GM18861 (cell line): ENCODE data around the gene FRMD5.

ENCODE experiments used
- ATAC-seq: cut with Tn5 transposase; IDR thresholded peaks from one replicate; pipeline ENCODE4 v1.9.1; 2021; ENCODE audit not compliant: unreplicated experiment

FRMD5 gene

DNA sequence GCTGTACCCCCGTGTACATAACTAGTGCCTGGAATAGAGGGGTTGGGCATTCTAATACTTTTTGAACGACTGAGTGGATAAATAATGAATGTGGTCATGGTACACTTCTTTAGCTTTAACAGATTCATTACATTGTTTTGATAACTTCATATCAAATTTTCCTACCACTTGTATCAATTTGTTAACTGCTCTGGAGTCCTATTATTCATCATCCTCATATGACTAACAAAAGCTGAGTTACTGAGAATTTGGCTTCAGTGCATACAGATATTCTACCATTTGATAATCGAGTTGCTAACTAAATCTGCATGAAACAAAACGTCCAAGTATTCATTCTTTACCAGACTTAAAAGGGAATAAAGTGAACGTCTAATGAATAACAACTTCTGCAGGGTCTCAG lies 31.7 kb downstream of the FRMD5 start:
- no peak for ATAC-seq

DNA sequence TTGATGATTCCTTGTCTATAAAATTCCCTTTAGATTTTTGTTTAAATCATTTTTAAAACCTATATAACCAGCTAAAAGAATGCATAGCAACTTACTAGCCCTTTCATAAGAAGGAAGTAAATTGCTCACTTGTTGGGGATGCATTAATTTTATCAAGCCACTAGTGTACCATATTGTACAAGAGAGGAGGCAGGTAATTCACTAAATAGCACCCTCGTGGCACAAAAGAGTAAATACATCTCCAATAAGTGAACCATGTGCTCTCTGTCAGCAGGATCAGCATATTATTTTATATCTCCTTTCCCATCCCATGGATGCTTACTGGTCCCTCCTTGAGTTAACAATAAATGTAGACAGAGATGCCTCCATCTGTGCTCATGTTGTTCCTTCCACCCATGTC lies 34.3 kb downstream of the FRMD5 start:
- ATAC-seq = no peak

DNA sequence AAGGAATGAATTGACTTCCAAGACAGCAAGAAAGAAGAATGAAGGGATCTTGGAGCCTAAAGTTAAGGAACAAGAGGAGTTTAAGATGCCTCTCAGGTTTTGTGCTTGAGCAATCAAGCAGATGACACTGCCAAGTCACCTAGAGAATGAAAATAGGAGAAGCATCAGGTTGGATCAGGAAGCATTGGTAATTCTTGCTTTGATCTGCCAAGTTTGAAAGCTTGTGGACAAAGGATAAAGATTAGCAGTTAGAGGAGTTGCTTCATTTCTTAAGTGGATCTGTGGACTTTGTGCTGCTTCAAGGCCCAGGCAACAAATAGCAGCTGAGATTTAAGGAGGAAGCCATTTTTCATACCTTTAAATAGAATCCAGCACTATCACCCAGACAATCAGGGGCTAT lies 35.6 kb downstream of the FRMD5 start:
- no peak for ATAC-seq

DNA sequence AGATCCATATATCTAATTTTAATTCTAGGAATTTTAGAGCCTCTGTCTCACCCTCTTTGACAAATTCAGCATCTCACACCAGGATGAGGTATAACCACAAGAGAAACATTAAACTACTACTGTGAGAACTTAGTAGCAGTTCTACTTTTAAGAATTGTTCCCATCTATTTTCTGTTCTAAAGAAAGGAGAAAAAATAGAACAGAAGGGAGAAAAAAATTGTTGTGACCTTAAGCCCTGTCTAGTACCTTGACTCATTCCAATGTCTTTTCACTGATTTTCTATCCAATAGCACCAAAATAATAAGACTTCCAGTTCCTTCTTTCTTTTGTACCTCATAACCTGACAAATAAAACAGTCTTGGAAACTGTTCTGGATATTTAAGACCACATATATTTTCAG lies 37.0 kb downstream of the FRMD5 start:
- no peak for ATAC-seq

GRCh38 chr15:44157679-44158078 lies 37.4 kb downstream of the FRMD5 start:
- ATAC-seq = no peak

DNA sequence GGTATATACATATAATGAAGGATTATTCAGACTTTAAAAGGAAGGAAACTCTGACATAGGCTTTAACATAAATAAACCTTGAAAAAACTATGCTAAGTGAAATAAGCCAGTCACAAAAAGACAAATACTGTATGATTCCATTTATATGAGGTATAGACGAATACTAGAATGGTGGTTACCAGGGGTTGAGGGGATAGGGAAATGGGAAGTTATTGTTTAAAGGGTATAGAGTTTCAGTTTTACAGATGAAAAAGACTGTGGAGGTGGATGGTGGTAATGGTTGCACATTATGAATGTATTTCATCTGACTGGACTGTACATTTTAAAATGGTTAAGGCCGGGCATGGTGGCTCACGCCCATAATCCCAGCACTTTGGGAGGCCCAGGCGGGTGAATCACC lies 41.7 kb downstream of the FRMD5 start:
- ATAC-seq = no peak

- ATAC-seq = no peak
Observed at GRCh38 chr15:44149224-44149623, 45.8 kb downstream of the FRMD5 start.

GRCh38 chr15:44148580-44148979 lies 46.5 kb downstream of the FRMD5 start:
- no peak for ATAC-seq

GRCh38 chr15:44147636-44148035 lies 47.4 kb downstream of the FRMD5 start:
- no peak for ATAC-seq

DNA sequence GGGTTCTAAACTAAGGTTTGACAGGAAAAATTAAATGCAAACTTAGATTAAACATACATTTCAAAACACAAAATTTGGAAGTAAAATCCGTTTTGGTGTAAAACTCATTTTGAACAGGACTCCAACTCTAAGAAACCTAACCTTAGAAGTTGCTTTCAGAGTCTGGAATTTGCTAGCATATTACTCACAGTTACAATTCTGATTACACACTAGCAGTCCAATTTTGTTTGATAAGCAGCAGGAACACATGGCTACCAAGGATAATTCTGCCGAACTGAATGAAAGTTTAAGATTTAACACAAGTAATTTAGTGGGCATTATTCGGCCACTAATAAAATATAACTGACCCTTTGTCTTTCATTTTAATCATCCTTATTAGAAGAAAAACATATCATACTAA lies 49.6 kb downstream of the FRMD5 start:
- ATAC-seq = no peak

DNA sequence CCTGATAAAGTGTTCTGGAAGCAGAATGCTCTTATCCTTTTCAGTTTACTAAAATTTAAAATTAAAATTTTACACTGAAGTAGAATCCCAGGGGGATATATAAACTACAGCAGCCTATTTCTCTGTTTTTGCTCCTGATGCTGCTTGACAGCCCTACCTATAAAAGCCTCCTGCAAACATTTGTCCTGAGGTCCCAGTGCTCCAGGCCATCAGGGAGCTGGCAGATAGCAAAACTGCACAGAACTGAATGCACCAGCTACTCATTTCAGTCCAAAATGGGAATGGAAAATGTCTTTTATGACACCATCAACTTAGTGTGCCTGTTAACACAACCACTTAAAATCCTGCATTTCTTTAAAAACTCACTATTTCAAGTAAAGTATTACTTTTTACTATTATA lies 50.1 kb downstream of the FRMD5 start:
- ATAC-seq = no peak

GRCh38 chr15:44144184-44144583 lies 50.9 kb downstream of the FRMD5 start:
- no peak for ATAC-seq

- no peak for ATAC-seq
Observed at GRCh38 chr15:44137750-44138149, 57.3 kb downstream of the FRMD5 start.

- ATAC-seq = no peak
Observed at GRCh38 chr15:44136991-44137477, 58.0 kb downstream of the FRMD5 start.

GRCh38 chr15:44132057-44132456 lies 63.0 kb downstream of the FRMD5 start:
- ATAC-seq = no peak

DNA sequence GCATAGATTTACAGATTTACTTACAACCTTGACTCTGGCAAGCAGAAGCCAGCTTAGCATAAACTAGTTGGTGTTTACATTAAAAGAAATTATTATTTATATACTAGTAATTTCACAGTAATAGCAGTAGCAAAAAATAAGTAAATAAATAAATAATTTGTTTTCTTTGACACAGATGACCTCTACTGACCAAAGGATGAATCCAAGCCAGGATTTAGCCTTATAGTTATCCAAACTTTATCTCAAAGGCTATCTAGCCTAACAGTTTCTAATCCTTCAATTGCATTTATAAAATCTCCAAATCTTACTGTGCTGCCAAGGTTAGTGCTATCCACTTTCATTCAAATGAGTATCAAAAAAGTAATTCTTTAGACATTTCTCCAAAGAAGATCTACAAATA lies 64.3 kb downstream of the FRMD5 start:
- no peak for ATAC-seq

DNA sequence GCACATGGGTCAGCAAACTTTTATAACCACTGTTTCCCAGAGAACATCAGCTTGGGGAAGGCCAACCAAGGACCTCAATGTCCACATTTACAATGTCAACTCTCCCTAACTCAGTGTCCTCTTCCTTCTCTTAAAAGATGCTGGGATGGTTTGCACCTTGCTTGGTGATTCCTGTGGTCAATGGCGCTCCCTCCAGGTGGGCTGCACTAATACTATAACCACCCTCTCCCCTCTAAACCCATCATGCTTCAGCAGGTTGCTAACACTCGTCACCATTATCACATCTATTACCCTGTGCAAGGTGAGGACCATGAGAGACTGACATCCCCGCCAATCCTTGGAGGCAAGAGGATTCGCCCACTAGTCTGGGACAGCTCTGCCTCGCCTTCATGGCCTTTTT lies 65.2 kb downstream of the FRMD5 start:
- no peak for ATAC-seq

DNA sequence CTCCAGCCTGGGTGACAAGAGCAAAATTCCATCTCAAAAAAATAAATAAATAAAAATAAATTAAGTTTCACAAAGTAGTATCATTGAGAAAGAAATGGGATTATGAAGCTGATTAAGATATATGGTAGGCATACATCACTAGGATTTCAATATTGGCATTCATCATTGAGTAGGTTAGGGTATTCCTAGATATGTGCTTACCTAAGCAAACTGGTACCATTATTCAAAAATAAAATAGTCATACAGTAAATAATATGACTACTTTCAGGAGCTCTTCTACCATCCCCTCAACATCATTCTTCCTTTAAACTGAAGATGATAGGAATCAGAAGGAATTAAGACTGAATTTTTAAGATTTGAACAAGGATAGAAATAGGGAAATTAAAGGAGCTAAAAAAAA lies 66.6 kb downstream of the FRMD5 start:
- no peak for ATAC-seq

GRCh38 chr15:44125879-44126278 lies 69.2 kb downstream of the FRMD5 start:
- no peak for ATAC-seq

GRCh38 chr15:44102675-44103254 lies 92.3 kb downstream of the FRMD5 start:
- no peak for ATAC-seq

DNA sequence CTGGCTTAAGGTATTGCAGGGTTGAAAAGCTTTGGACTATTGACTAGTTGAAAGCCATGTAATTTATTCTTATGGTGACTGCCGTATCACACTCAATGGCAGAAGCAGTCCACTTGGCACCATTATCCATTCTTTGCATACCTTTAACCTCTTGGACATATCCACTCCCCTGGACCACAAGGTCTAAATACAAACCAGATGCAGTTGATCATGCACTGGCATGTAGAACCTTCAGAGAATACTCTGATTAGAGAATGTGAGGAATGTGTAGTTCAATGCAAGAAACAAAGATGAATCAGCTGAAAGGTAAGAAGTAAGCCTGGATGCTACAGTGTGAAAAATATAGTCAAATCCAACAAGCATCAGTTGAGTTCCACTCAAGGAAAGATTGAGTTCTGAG lies 93.1 kb downstream of the FRMD5 start:
- no peak for ATAC-seq

GRCh38 chr15:44101286-44101685 lies 93.8 kb downstream of the FRMD5 start:
- no peak for ATAC-seq

DNA sequence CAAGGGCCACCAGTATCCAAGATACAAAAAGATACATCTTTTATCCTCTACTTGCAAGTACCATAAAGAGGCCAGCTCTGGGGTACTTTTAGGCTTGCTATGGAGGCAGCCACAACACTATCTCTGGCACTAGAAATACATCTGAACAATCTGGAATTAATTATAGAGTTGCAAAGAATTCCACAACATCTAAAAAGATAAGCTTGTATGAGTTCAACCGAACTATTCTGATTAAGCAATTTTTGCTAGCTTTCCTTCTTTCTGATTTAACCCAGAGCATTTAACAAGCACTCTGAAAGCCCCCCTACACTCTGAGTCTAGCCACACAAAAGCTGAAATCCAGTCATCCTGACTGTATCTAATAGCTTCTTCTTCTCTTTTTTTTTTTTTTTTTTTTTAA lies 95.4 kb downstream of the FRMD5 start:
- ATAC-seq = no peak

DNA sequence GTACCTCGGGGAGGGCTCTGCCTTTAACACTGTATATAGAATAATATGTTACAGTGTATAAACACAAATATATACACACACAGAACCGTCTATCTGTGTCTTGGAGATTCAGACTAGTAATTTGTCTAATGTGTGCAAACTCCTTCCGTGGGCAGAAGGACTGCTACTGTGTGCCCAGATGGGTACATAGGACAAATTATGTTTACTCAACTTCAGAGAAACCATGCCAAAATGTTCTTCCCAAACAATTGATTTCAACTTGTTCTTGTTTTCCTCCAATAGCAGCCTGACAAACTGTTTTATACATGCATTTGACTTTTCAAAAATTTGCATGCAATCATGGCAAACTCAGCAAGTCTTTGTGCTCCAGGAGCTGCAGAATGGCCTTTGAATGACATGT lies 97.5 kb downstream of the FRMD5 start:
- no peak for ATAC-seq
